Bronchial epithelial cell (primary cell): ENCODE data around the gene LGALS7B. TPM values are rescaled to one million over a fixed set of nuclear protein-coding genes. Genes with fewer than 3 reads are reported as not detected.

Source experiments
- DNase-seq: peaks from one replicate; pipeline ENCODE4 v3.0.0-alpha.2; 2010; ENCODE audit warnings: low read depth
- FAIRE-seq: peaks from 2 replicates; lab custom pipeline; 2011; peaks lifted over from hg19 to GRCh38; lab: Jason Lieb, UNC
- H3K27me3 ChIP-seq: 2 replicates; pipeline ENCODE4 v1.5.1; 2011; ENCODE audit warnings: low read length; ENCODE audit not compliant: control insufficient read depth, insufficient read depth
- H3K36me3 ChIP-seq: 2 replicates; pipeline ENCODE4 v1.5.1; 2011; ENCODE audit warnings: low read length; ENCODE audit not compliant: control insufficient read depth, insufficient read depth
- H3K4me3 ChIP-seq: 2 replicates; pipeline ENCODE4 v1.5.1; 2011; ENCODE audit warnings: mild to moderate bottlenecking, low read depth, low read length, control low read depth
- total RNA-seq: library from RNA; depleted of rRNA; stranded (reverse); fragments of >200 nt; gene quantifications from 2 replicates; pipeline ENCODE4 v1.2.1, GENCODE V29; 2014
- TF ChIP-seq, protein P1 (sequence below): IDR thresholded peaks from 2 replicates; pipeline ENCODE4 v1.5.1; 2011; ENCODE audit warnings: mild to moderate bottlenecking, moderate library complexity, low read length, control low read depth, inconsistent platforms; ENCODE audit not compliant: insufficient read depth, severe bottlenecking

Gene LGALS7B
- 1,636 and 4,049 TPM in 2 replicates for total RNA-seq

DNA sequence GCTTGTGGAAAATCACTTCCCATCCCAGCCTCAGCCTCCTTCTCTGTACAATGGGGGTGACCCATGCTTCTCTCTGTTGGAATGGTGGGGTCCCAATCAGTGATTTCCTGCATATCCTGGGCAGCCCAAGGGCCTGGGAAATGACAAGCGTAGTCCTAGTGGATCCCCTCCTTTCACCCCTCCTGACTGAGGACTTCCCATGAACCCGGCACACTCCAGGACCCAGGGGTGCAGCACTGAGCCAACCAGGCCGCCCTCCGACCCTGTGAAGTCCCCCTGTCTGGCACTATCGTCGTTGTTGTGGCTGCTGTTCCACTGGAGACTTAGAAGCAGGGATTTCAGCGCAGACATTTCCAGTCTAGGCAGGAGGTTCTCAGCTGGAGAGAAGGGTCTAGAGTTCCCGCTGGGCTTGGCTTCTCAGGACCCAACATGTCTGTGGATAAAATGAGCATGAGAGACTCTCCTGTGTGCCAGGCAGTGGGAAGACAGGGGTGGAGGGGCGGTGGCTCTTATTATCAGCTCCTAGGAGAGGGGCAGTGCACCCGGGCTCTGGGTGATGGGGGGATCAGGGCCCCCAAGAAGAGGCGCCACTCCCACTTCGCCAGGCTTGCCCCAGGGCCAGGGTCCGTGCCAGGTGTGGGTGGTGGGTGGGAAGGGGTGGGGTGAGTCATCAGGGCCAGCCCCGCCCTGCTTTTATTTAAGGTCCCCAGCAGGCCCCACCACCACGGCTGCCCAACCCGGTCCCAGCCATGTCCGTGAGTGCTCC lies at the start of gene LGALS7B:
TSS of gene LGALS7B (plus strand) at position 723 of the 766 bp plus-strand sequence. CDS start at position 750, 27 bp downstream.
- TF ChIP-seq, protein P1, sequence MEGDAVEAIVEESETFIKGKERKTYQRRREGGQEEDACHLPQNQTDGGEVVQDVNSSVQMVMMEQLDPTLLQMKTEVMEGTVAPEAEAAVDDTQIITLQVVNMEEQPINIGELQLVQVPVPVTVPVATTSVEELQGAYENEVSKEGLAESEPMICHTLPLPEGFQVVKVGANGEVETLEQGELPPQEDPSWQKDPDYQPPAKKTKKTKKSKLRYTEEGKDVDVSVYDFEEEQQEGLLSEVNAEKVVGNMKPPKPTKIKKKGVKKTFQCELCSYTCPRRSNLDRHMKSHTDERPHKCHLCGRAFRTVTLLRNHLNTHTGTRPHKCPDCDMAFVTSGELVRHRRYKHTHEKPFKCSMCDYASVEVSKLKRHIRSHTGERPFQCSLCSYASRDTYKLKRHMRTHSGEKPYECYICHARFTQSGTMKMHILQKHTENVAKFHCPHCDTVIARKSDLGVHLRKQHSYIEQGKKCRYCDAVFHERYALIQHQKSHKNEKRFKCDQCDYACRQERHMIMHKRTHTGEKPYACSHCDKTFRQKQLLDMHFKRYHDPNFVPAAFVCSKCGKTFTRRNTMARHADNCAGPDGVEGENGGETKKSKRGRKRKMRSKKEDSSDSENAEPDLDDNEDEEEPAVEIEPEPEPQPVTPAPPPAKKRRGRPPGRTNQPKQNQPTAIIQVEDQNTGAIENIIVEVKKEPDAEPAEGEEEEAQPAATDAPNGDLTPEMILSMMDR = no peak
- Histone ChIP-seq H3K36me3 (no peaks in the 10 kb centered on the region), H3K4me3 (peak within 1 kb of the TSS; percentile 42), H3K27me3 (no peaks in the 10 kb centered on the region)
- DNase-seq (peak; percentile 58), FAIRE-seq (no peak)

DNA sequence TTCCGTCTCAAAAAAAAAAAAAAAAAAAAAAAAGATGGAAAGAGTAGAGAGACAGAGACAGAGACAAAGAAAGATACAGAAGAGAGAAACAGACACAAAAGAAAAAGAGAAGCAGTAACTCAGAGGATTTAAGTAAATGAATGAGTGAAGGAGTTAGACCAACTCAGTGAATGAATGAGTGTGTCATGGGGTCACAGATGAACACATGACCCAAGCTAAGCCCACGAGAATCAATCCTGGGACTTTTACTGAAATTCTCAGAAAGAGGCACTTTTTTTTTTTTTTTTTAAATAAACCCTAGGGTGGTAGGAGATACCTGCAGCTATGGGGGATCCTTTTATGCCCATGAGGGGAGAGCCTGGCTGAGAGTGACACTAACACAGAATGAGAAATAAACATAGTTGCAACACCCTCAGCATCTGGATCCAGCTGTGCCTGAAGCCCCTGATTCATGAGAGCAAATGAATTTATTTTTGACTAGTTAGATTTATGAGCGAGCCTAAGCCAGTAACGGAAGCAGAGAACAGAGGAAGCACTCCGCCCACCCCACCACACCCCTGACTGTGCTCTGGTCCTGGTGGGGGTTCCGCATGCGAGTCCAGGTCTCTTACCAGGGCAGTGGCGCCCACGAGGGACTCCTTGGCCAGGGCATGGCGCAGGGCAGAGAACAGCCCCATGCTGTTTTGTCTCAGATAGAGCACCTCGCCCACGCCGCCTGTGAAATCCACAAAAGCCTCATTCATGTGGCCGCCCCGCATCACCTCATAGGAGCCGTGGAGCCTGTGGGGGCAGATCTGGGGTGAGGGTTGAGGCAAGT lies 49.4 kb upstream of the LGALS7B start:
- no peak overlapping the region for H3K4me3 ChIP-seq
- no peaks in the 10 kb centered on the region for H3K36me3 ChIP-seq
- FAIRE-seq (no peak), DNase-seq (no peak)
- TF ChIP-seq, protein P1 = no peak
- H3K27me3 ChIP-seq = no peaks in the 10 kb centered on the region

GRCh38 chr19:38740257-38740592 lies 48.8 kb upstream of the LGALS7B start:
- H3K4me3 ChIP-seq = no peak overlapping the region
- FAIRE-seq (no peak), DNase-seq (no peak)
- H3K36me3 ChIP-seq = no peaks in the 10 kb centered on the region
- H3K27me3 ChIP-seq = no peaks in the 10 kb centered on the region
- TF ChIP-seq, protein P1 = no peak

GRCh38 chr19:38740932-38741331 lies 48.1 kb upstream of the LGALS7B start:
- Histone ChIP-seq H3K4me3 (no peak overlapping the region), H3K27me3 (no peaks in the 10 kb centered on the region), H3K36me3 (no peaks in the 10 kb centered on the region)
- DNase-seq (no peak), FAIRE-seq (no peak)
- TF ChIP-seq, protein P1 = no peak

GRCh38 chr19:38741670-38742069 lies 47.3 kb upstream of the LGALS7B start:
- Histone ChIP-seq H3K36me3 (no peaks in the 10 kb centered on the region), H3K4me3 (no peak overlapping the region), H3K27me3 (no peaks in the 10 kb centered on the region)
- TF ChIP-seq, protein P1 = no peak
- FAIRE-seq (no peak), DNase-seq (no peak)
